Endometrium (tissue), 2 donors: Measurements from ENCODE around the gene PDE2A.

ENCODE experiments used
- FAIRE-seq: peaks from 2 replicates; lab custom pipeline; 2012; peaks lifted over from hg19 to GRCh38; lab: Jason Lieb, UNC
- donor health status: control.
- donor health status: control.

Gene PDE2A

GRCh38 chr11:72655896-72656464 is 18.2 kb downstream of the PDE2A start:
- FAIRE-seq: no peak

- FAIRE-seq: no peak
Observed at GRCh38 chr11:72655014-72655413, 19.2 kb downstream of the PDE2A start.

GRCh38 chr11:72653649-72654048 is 20.6 kb downstream of the PDE2A start:
- no peak for FAIRE-seq

- no peak for FAIRE-seq
Observed at GRCh38 chr11:72652873-72653630, 21.2 kb downstream of the PDE2A start.

DNA sequence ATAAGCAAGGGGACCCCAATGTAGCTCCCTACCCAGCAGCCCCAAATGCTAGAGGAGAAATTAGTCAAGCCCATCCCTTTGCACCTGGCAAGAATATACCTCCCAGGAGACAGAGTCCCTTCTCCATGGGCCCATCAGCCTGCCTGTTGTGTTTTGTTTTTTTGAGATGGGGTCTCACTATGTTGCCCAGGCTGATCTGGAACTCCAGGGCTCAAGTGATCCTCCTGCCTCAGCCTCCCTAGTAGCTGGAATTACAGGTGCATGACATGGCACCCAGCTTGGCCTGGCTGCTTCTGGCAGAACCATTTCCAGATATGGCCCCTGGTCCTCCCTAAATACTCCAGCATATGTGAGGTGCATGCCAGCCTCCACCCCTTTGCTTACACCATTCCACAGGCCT is 22.1 kb downstream of the PDE2A start:
- FAIRE-seq: no peak

- no peak for FAIRE-seq
Observed at GRCh38 chr11:72649215-72649976, 24.8 kb downstream of the PDE2A start.

DNA sequence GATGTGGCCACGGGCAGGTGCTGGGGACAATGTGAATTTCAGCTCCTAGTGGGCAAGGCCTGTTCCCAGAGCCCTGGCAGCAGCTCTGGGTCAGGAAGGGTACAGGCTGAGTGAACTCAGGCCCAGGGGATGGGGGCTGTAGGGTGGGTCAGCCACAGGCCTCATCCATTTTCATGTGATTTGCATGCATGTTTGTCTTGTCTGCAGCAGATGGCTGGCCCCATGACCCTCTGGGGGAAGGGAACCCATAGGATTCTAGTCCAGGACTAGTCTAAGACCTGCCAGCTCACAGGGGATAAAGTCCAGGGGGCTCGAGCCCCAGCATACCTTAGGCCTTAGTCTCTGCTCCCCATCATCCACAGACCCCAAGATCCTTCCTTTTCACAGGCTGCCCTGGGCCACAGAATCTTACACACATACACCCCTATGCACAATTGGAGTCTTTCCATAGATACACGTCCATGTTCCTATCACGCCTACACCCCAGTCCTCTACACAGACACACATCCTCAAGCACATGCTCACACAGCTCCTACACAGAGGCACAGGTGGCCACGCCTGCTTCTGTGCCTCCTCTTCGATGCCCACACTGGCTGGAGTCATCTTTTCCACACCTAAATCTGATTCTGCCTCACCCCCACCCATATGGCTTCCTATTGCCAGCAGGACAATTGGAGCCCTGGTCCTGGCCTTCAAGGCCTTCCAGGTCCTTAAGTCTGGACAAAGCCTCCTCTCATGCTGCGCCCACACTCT is 25.7 kb downstream of the PDE2A start:
- FAIRE-seq: no peak

DNA sequence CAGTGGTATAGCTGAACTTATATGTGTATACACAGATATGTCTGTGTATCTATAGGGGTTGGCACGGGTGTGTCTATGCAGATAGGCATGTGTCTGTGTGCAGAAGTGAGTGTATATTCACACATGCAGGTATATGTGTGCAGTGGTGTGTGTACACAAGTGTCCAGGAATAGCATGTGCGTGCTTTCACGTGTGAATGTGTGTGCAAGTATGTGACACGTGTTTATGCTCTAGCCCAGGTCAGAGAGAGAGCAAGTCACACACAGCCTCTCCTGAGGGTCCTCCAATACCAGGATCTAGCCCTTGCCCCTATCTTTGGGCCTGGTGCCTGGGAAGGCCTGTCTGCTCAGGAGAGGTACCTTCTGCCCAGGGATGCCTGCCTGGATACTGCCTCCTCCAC is 26.3 kb downstream of the PDE2A start:
- no peak for FAIRE-seq

DNA sequence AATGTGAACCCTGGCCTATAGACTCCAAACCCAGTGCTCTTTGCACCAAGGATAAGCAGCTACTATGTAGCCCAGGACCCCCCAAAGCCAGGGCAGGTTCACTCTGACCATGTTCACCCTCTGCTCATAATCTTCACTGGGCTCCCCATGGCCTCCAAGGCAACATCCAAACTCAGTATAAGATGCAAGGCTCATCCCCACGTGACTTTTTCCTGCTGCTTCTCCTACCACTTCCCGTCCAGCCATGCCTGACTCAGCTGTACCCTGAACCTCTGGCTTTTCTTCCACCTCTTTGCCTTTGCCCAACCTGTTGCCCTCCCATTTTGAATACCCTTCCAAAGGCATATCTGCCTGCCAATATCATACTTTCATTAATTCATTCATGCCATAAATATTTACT is 27.8 kb downstream of the PDE2A start:
- no peak for FAIRE-seq

DNA sequence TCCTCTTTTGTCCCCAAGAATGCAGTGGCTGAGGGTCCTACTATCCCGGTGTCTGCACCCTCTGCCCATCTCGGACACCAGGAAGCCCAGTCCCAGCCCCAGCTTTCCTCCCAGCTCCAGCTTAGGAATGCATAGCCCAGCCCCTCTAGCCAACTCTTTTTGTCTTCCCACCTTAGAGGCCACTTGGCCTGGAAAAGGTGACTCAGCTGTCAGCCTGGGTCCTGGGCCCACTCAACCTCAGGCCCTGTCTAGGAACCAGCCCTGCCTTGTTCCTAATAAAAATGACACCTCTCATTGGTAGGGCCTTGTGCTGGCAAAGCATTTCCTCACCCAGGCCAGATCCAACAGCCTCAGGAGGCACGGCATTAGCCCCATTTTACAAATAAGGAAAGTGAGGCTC is 28.2 kb downstream of the PDE2A start:
- FAIRE-seq: no peak

- no peak for FAIRE-seq
Observed at GRCh38 chr11:72643547-72643946, 30.7 kb downstream of the PDE2A start.

DNA sequence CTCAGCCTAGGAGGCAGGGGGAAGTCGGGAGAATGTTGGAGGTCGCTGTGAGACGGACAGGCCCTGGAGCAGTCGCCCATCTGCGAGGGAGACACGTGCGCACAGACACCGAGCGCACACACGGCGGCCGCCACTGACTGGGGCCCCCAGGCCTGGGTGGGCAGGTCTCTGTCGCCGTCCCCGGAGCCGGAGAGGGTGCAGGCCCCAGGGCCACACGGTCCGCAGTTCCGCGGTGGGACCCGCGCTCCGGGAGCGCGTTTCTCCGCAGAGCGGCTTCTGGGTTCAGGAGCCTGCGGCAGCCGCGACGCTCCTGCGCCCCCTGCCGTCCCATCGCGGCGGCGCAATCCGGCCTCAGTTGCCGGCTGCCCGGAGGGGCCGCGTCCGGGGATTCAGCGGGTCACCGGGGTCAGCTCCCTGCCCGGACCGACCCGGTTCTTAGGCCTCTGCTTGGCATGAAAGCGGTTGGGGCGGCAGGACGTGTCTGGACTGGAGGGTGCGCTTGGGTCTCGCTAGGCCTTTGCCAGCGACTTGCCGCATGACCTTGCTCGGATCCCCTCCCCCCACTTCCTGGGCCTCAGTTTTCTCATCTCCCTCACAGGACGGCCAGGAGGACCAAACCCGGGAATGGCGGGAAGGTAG is 31.2 kb downstream of the PDE2A start:
- FAIRE-seq: no peak

GRCh38 chr11:72642043-72642883 is 32.0 kb downstream of the PDE2A start:
- no peak for FAIRE-seq

DNA sequence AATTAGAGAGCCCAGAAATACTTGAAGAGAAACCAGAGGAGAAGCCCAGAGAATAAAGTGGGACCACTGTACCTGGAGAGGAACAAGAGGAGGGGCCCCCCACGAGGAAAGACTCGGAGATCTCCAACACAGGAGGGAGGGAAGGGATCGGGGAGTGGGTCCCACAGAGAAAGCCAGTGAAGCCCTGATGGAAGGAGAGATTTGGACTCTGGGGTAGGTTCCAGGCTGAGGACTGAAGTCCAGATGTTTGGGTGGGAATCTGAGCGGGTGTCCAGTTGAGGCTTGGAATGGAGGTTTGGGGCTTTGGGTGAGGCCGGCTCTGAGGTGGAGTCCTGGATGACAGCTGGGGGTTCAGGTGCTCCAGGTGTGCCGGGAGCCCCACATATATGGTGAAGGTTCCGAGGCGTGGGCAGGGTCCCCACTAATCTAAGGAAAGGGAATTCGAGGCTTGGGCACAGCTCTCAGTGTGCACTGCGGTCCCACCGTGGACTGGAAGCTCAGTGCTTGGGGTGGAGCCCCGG is 32.6 kb downstream of the PDE2A start:
- FAIRE-seq: no peak

- FAIRE-seq: no peak
Observed at GRCh38 chr11:72639502-72640375, 34.5 kb downstream of the PDE2A start.

GRCh38 chr11:72637926-72638325 is 36.3 kb downstream of the PDE2A start:
- no peak for FAIRE-seq

DNA sequence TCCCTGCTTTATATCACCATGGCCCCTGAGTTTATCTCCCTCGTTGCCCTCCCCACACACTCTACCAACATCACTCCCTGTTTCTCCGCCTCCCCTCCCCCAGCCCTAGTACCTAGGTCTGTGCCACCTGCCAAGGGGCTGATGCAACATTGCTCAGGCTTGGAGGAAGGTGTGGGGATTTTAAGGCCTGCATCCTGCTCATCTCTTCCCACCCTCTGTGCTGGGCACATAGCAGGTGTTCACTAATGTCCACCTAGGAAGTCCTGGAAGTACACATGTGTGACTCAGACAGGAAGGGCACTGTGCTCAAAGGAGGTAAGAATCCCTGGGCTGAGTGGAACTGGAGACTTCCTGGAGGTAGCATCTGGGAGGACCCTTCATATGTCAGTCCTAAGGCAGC is 37.0 kb downstream of the PDE2A start:
- FAIRE-seq: no peak

DNA sequence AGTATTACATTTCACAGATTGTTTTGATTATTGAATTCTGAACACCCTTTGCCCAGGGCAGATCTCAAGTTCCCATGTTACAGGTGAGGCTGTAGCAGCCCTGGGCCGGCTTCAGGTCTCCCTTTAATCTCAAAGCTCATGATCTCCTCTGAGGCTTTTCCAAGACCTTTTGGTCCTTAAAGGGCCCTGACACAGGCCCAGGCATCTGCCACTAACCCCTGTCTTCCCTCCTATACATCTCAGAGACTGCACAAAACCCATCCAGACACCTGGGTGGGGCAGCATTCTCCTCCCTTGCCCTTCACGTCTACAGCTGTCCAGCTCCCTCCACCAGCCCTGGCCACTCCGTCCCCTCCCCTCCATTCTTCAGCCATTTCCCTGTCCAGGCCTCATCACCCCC is 37.8 kb downstream of the PDE2A start:
- FAIRE-seq: no peak

DNA sequence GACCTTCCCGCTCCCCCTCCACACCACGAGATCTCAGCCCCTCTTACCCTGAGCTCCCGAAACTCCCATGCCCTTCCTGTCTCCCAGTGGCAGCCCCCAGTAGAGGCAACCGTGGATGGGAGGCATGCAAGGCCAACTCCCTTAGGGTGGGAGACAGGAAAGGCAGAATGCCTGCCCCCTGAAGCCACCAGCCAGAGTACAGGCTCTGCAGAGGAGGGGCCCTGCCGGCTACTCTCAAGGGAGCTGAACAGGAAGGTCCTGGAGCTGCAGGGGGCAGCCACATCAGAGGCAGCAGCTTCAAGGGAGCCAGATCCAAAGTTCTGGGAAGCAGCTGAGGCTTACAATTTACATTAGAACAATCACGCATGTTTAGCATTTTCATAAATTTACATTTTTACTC is 38.3 kb downstream of the PDE2A start:
- FAIRE-seq: no peak

GRCh38 chr11:72635309-72635915 is 38.8 kb downstream of the PDE2A start:
- FAIRE-seq: no peak
